GM12801 (cell line): ENCODE measurements around the gene AK4.

Experiments
- CTCF ChIP-seq: IDR thresholded peaks from one replicate; pipeline ENCODE4 v1.5.1; 2011; ENCODE audit warnings: control low read depth; ENCODE audit not compliant: insufficient read length; ENCODE audit errors: extremely low read depth

AK4 gene

GRCh38 chr1:65182658-65183268, 34.8 kb downstream of the AK4 start:
- no peak for TF ChIP-seq CTCF

GRCh38 chr1:65189576-65190115, 41.6 kb downstream of the AK4 start:
- TF ChIP-seq CTCF: no peak

DNA sequence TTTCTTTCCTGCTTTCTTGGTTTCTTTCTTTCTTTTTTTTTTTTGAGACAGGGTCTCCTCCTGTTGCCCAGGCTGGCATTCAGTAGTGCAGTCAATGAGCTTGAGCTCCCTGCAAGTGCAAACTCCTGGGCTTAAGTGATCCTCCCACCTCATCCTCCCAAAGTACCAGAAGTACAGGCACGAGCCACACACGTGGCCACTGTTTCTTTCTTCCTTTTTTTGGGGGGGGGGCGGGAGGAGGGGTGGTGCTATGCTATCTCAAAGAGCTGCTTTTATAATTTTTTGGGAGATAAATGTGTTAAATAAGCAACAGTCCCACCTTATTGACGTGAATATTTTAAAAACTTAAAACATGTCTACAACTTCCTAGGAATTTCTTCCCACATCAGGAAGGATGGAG, 42.2 kb downstream of the AK4 start:
- TF ChIP-seq CTCF: no peak

DNA sequence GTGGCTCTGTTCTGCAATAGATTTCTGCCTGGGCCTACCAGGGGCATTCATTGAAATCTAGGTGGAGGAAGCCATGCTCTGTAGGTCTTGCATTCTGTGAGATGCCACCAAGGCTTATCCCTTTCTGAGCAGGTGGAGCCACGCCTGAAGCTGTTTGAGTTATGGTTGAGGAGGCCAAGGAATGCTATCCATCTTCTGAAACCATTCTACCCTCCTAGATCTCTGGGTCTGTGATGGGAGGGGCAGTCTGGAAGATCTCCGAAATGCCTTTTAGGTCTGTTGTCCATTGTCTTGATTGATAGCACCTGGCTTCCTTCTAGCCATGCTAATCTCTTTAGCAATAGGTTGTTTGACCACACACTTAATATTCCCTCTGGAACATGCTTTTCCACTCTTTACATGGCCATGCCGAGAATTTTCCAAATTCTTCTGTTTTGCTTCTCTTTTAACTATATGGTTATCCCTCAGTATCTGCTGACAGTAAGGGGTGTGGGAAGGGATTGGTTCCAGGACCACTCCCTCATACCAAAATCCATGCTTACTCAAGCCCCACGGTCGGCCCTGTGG, 45.2 kb downstream of the AK4 start:
- TF ChIP-seq CTCF: no peak

GRCh38 chr1:65195495-65196417, 47.8 kb downstream of the AK4 start:
- no peak for TF ChIP-seq CTCF

DNA sequence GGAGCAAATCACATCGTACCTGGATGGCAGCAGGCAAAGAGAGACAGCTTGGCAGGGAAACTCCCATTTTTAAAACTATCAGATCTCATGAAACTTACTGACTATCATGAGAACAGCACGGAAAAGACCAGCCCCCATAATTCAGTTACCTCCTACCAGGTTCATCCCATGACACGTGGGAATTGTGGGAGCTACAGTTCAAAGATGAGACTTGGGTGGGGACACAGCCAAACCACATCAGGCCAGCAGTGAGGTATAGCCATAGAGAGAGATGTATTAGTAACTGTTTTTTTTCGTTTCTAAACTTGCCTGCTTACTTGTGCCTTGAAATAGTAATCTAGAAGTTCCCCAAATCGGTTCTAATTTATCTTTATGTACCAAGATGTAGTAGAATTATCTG, 48.9 kb downstream of the AK4 start:
- no peak for TF ChIP-seq CTCF

- TF ChIP-seq CTCF: no peak
Measured at GRCh38 chr1:65197636-65198035, 49.6 kb downstream of the AK4 start.
